Loucy (cell line): Measurements from ENCODE around the gene SDF4.

ENCODE experiments used
- EZH2phosphoT487 ChIP-seq: fragments of 200-600 bp; IDR thresholded peaks from 2 replicates; pipeline ENCODE4 v1.6.1; 2018; ENCODE audit warnings: antibody characterized with exemption, mild to moderate bottlenecking, moderate library complexity, borderline replicate concordance
- TF ChIP-seq, protein P1 (sequence below): fragments of 200-600 bp; sonication (generic); conservative IDR thresholded peaks from 2 replicates; pipeline ENCODE4 v1.5.1; 2014; ENCODE audit warnings: mild to moderate bottlenecking, antibody characterized with exemption, low read length

GRCh38 chr1:1280782-1281481 is 49.1 kb upstream of the SDF4 start:
- TF ChIP-seq, protein P1, sequence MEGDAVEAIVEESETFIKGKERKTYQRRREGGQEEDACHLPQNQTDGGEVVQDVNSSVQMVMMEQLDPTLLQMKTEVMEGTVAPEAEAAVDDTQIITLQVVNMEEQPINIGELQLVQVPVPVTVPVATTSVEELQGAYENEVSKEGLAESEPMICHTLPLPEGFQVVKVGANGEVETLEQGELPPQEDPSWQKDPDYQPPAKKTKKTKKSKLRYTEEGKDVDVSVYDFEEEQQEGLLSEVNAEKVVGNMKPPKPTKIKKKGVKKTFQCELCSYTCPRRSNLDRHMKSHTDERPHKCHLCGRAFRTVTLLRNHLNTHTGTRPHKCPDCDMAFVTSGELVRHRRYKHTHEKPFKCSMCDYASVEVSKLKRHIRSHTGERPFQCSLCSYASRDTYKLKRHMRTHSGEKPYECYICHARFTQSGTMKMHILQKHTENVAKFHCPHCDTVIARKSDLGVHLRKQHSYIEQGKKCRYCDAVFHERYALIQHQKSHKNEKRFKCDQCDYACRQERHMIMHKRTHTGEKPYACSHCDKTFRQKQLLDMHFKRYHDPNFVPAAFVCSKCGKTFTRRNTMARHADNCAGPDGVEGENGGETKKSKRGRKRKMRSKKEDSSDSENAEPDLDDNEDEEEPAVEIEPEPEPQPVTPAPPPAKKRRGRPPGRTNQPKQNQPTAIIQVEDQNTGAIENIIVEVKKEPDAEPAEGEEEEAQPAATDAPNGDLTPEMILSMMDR, result no peak
- no peak for TF ChIP-seq EZH2phosphoT487
